Keratinocyte (primary cell): ENCODE results near the gene ZNF831. TPM values are rescaled to one million over a fixed set of nuclear protein-coding genes. Genes with fewer than 3 reads are reported as not detected.

Experiments used
- DNase-seq: peaks from one replicate; pipeline ENCODE4 v3.0.0-alpha.2; 2011; ENCODE audit warnings: low read depth, missing footprints, low spot score
- FAIRE-seq: peaks from 2 replicates; lab custom pipeline; 2011; peaks lifted over from hg19 to GRCh38; lab: Jason Lieb, UNC
- H2AFZ ChIP-seq: 2 replicates; pipeline ENCODE4 v1.6.0; 2012; ENCODE audit warnings: low read length, control low read depth, inconsistent platforms; ENCODE audit not compliant: control insufficient read depth
- H3K27ac ChIP-seq: 2 replicates; pipeline ENCODE4 v1.5.1; 2011; ENCODE audit warnings: low read length; ENCODE audit not compliant: control insufficient read depth, insufficient read depth
- H3K27me3 ChIP-seq: 3 replicates; pipeline ENCODE4 v1.6.0; 2011; ENCODE audit warnings: low read length; ENCODE audit not compliant: control insufficient read depth, insufficient read depth; ENCODE audit errors: extremely low read depth
- H3K36me3 ChIP-seq, 2 experiments: 2 replicates in 1 of 2; 3 replicates in 1 of 2; pipeline ENCODE4 v1.5.1; 2011; ENCODE audit warnings: low read length in 2 of 2, mild to moderate bottlenecking in 1 of 2; ENCODE audit not compliant: control insufficient read depth in 2 of 2, insufficient read depth in 2 of 2; ENCODE audit errors: extremely low read depth in 1 of 2
- H3K4me1 ChIP-seq: 3 replicates; pipeline ENCODE4 v1.5.1; 2011; ENCODE audit warnings: low read length; ENCODE audit not compliant: control insufficient read depth, insufficient read depth; ENCODE audit errors: extremely low read depth
- H3K4me2 ChIP-seq: 3 replicates; pipeline ENCODE4 v1.6.0; 2011; ENCODE audit warnings: low read depth, low read length; ENCODE audit not compliant: control insufficient read depth, insufficient read depth; ENCODE audit errors: extremely low read depth
- H3K4me3 ChIP-seq, 3 experiments: fragments of 200-600 bp in 1 of 3; sonication (generic) in 1 of 3; 2 replicates in 2 of 3; 3 replicates in 1 of 3; pipeline ENCODE4 v1.5.1; 2011 to 2016; ENCODE audit warnings: low read length in 3 of 3, mild to moderate bottlenecking in 3 of 3, control low read depth in 2 of 3, inconsistent platforms in 1 of 3, low read depth in 1 of 3, mixed read lengths in 1 of 3, mixed run types in 1 of 3, moderate library complexity in 1 of 3; ENCODE audit not compliant: control insufficient read depth in 2 of 3, insufficient read depth in 2 of 3; ENCODE audit errors: extremely low read depth in 1 of 3
- H3K79me2 ChIP-seq: 2 replicates; pipeline ENCODE4 v1.6.0; 2012; ENCODE audit warnings: low read length; ENCODE audit not compliant: control insufficient read depth, insufficient read depth
- H3K9ac ChIP-seq: 3 replicates; pipeline ENCODE4 v1.6.0; 2011; ENCODE audit warnings: low read length; ENCODE audit not compliant: control insufficient read depth, insufficient read depth; ENCODE audit errors: extremely low read depth
- H3K9me1 ChIP-seq: 3 replicates; pipeline ENCODE4 v1.6.0; 2011; ENCODE audit warnings: low read length; ENCODE audit not compliant: control insufficient read depth, insufficient read depth; ENCODE audit errors: extremely low read depth
- H3K9me3 ChIP-seq: 2 replicates; pipeline ENCODE4 v1.5.1; 2012; ENCODE audit warnings: low read depth, low read length; ENCODE audit not compliant: control insufficient read depth
- H4K20me1 ChIP-seq: 3 replicates; pipeline ENCODE4 v1.6.0; 2011; ENCODE audit warnings: low read length; ENCODE audit not compliant: control insufficient read depth, insufficient read depth; ENCODE audit errors: extremely low read depth
- EZH2 ChIP-seq: IDR thresholded peaks from one replicate; pipeline ENCODE4 v1.6.1; 2012; ENCODE audit warnings: inconsistent platforms, mild to moderate bottlenecking, low read length, moderate library complexity
- dilution Hi-C: fragments of 300-500 bp; cut with MboI; formaldehyde crosslinking; loops from one replicate; pipeline ENCODE4 v1.7.0; 2020; ENCODE audit warnings: low sequenced_read_pairs; ENCODE audit not compliant: extremely low pct_ligation_motif_present
- polyA plus RNA-seq, 5 experiments: library from polyadenylated mRNA; depleted of rRNA in 3 of 5; stranded (reverse) in 3 of 5; stranded (forward) in 1 of 5; unstranded in 1 of 5; fragments of >200 nt; gene quantifications; 1 replicate in 1 of 5; 2 replicates in 3 of 5; 3 replicates in 1 of 5; pipeline versions ENCODE4 v1.2.1 to v1.2.3, GENCODE V29; 2011 to 2012; ENCODE audit warnings: missing spikeins in 2 of 5, low read depth in 1 of 5, low replicate concordance in 1 of 5
- TF ChIP-seq, protein P1 (sequence below), 3 experiments: IDR thresholded peaks in 1 of 3; conservative IDR thresholded peaks in 1 of 3; optimal IDR thresholded peaks in 1 of 3; 2 replicates in 2 of 3; 3 replicates in 1 of 3; pipeline versions ENCODE3 to v1.5.1; 2011; ENCODE audit warnings: low read length in 3 of 3, mild to moderate bottlenecking in 3 of 3, moderate library complexity in 2 of 3, control low read depth in 1 of 3, inconsistent platforms in 1 of 3; ENCODE audit not compliant: insufficient read depth in 2 of 3; ENCODE audit errors: extremely low read depth in 1 of 3

The ZNF831 gene
- polyA plus RNA-seq, 1 donor (not counting 4 experiments of a cell fraction or from before 2014, with no cell fraction given), result not detected

DNA sequence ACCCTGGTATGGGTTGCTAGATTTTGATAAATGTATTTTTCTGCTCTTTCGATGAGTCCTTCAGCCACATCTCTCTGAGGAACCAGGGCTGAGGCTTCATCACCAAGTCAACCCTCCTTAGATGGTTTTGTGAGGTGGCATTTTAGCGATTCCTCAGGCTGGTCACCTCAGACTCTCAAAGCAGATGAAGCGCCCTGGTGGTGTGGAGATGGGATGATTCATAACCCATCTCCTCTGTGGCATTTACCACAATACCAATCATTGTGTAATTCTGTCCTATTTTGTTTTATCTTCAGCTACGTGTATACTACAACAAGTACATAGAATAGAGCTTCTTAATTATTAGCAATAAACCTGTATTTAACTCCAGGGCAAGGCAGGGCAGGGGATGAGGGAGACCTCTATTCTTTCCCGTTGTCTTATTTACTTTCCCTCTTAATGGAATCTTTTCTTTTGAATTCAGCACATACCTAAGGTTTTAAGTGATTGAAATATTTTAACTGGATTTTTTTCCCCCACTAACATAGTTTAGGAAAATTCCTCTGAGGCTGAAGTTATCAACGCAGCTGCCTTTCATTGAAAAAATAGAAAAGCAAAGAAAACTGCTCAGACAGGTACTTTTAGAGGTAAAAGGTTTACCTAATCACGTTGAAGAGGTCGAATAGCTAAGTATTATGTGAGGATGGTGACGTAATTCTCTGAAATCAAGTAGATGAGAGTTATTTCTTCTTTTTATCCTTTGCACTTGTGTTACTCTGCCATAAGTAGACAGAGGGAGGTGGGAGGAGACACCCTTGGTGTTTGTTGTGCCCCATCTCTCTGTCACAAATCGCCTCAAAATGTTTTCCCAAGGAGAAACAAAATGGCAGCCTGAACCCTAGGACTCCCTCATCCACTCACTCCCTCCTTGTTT, 79.3 kb downstream of the ZNF831 start:
- Histone ChIP-seq H3K4me2 (no peak overlapping the region), H3K4me3 (no peak overlapping the region), H3K36me3 (no peaks in the 10 kb centered on the region), H2AFZ (no peak overlapping the region), H4K20me1 (no peaks in the 10 kb centered on the region), H3K4me1 (no peaks in the 10 kb centered on the region), H3K9me3 (no peaks in the 10 kb centered on the region), H3K79me2 (no peaks in the 10 kb centered on the region), H3K9me1 (no peaks in the 10 kb centered on the region), H3K27me3 (peaks cover 11% of the 10 kb centered on the region), H3K27ac (no peak overlapping the region), H3K9ac (no peak overlapping the region)
- DNase-seq, result no peak
- no peak for TF ChIP-seq EZH2
- TF ChIP-seq, protein P1, sequence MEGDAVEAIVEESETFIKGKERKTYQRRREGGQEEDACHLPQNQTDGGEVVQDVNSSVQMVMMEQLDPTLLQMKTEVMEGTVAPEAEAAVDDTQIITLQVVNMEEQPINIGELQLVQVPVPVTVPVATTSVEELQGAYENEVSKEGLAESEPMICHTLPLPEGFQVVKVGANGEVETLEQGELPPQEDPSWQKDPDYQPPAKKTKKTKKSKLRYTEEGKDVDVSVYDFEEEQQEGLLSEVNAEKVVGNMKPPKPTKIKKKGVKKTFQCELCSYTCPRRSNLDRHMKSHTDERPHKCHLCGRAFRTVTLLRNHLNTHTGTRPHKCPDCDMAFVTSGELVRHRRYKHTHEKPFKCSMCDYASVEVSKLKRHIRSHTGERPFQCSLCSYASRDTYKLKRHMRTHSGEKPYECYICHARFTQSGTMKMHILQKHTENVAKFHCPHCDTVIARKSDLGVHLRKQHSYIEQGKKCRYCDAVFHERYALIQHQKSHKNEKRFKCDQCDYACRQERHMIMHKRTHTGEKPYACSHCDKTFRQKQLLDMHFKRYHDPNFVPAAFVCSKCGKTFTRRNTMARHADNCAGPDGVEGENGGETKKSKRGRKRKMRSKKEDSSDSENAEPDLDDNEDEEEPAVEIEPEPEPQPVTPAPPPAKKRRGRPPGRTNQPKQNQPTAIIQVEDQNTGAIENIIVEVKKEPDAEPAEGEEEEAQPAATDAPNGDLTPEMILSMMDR (optimal IDR thresholded peaks at IDR 0.05 in 1 of 3, IDR thresholded peaks at IDR 0.05 in 1 of 3, conservative IDR thresholded peaks at IDR 0.05 in 1 of 3; ENCODE audit: extremely low read depth in 1 of 3, insufficient read depth in 2 of 3, low read length in 3 of 3), result no peak
- FAIRE-seq, result no peak
- dilution Hi-C loops, result no loop called here

DNA sequence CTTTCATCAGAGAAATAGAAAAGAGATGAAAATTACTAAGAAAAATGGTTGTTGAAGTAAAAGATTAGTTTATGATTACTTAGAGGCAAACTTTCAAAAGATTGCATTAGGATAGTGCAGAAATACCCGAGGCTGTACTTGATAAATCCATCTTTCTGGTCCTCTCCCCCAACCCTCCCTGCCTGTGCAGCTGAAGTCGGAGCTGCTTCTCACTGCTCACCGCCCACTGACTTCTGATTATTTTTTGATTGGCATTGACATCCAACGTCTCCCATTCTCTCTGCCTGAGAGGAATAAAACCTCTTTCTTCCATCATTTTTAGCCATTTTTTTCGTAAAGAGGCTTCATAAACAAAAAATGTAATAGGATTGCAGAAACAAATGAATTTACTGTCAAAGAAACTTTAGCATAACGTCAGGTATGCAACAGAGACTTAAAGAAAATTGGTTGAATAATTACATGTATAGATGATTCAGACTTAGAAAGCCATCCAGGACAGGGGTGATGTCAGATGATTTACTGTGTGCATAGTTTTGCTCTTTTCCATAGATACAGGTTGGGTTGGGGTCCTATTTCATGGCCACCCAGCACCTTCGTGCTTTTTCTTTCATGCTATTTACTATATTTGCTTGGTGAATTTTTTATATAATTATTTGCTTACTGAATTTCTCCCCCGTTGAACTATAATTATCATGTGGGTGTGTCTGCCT, 83.2 kb downstream of the ZNF831 start:
- Histone ChIP-seq H4K20me1 (no peaks in the 10 kb centered on the region), H3K9me1 (no peaks in the 10 kb centered on the region), H3K9me3 (no peaks in the 10 kb centered on the region), H3K79me2 (no peaks in the 10 kb centered on the region), H2AFZ (no peak overlapping the region), H3K4me3 (no peak overlapping the region), H3K4me2 (no peak overlapping the region), H3K27me3 (peaks cover 11% of the 10 kb centered on the region), H3K9ac (no peak overlapping the region), H3K4me1 (no peaks in the 10 kb centered on the region), H3K36me3 (no peaks in the 10 kb centered on the region), H3K27ac (no peak overlapping the region)
- FAIRE-seq (no peak), DNase-seq (no peak)
- TF ChIP-seq EZH2, result no peak
- TF ChIP-seq, protein P1 (optimal IDR thresholded peaks at IDR 0.05 in 1 of 3, IDR thresholded peaks at IDR 0.05 in 1 of 3, conservative IDR thresholded peaks at IDR 0.05 in 1 of 3; ENCODE audit: extremely low read depth in 1 of 3, insufficient read depth in 2 of 3, low read length in 3 of 3), result no peak
- dilution Hi-C loops, result no loop called here
